GM18520 (cell line): Measurements from ENCODE around the gene LPXN.
A peak's percentile ranks its signal among the peaks of the same experiment; 100 is the strongest.

Experiments
- ATAC-seq: cut with Tn5 transposase; IDR thresholded peaks from one replicate; pipeline ENCODE4 v1.9.1; 2021; ENCODE audit not compliant: unreplicated experiment

LPXN gene

DNA sequence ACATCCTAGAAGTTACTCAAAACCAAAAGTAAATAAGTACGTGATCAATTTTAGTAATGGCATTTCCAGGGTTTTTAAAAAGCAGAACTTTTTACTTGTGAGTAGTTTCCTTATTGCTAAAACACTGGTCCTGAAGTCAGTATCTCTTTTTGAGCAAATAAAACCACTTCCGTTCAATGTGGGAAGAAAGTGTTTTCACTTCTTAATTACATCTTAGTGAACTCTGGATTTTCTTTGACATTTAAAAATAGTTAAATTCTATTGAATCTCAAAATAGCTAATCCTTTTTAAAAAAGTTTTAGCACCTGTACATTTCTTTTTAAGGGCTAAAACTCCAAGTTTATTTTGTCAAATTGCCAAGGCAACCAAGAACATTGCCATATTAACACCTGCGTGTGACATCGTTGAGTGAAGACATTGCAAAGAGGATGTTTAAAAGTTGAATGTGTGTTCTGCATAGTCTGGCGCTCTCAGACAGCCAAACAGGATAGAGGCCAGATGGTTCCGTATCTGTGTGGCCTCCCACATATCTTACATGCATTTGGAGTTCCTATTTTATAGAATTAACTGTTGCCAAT is 50.5 kb downstream of the LPXN start:
- ATAC-seq, result peak; percentile 63

DNA sequence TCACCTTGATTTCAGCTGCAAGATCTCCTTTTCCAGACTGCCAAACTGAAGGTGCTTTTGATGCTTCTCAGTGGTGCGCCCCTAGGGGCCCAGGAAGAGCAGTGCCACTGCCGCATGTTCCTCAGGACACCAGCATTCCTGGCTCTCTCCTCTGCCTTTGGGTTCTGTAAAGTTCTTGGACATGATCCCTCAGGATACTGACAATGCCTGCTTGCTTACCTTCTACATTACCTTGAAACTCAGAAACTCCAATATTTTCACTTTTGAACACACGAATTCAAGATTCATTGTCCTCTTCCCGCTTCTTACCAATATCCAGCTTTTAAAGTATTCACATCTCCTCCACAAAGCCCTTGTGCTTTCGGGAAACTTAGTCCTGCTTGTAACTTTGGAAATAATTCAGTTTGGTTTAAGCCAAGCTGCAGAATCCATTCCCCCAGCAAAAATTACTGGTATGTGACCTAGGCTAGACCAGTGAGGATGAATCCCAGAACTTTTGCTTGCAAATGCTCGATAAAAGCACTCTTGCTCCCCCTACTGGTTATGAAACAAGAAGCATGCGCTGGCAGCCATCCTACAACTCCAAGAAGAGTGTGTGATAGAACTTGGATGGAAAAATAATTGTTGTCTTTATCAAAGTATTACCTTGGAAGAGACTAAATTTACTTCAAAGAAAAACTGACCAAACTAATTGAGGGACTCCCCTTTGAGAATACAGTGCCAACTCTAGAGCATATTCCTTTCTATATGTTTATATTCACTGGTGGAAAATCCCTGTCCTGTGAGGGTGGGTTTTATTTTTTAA is 51.2 kb downstream of the LPXN start:
- ATAC-seq, result peak; percentile 22

DNA sequence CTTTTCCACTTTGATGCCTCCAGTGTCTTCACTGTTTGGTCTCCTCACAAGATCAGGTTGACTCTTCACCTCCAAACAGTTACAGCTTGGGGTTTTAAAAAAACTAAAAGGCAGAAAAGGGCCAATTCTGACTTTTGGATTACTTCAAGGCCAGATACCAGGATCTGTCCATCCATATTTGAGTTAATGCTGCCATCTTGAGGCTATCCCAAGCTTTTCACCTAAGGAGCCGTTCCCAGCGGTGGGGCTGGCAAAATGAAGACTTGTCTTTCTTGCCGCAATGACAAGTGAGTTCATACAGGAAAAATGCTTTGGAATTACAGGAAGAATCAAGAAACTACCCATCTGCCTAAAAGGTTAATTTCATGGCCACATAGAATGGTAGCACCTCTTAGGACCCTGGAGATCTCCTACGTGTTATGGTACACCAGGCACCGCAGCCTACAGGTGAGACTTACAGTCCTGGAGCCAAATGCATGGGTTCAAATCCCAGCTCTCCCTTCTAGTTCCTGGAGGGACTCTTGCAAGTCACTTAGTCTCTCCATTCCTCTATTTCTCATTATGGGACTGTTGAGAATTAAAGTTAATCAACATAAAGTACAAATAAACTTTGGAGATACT is 61.8 kb downstream of the LPXN start:
- ATAC-seq, result no peak

DNA sequence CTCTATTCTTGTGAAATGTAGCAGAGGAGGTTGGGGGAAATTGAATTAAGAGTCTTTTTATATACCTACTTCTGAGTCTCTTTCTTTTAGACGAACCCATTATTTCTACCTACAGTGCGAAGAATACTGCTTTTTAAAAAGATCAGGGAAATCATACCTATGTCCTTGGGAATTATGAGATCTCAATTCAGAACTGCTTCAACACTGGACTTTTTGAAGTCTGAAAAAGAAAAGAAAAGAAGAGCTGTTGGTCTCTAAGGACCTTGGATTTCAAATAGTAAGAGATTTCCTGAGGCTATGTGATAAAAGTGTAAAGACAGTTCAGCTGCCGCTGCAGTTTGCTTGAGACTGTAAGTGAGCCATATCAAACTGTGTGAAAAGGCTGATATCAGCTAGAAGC is 64.0 kb downstream of the LPXN start:
- no peak for ATAC-seq

DNA sequence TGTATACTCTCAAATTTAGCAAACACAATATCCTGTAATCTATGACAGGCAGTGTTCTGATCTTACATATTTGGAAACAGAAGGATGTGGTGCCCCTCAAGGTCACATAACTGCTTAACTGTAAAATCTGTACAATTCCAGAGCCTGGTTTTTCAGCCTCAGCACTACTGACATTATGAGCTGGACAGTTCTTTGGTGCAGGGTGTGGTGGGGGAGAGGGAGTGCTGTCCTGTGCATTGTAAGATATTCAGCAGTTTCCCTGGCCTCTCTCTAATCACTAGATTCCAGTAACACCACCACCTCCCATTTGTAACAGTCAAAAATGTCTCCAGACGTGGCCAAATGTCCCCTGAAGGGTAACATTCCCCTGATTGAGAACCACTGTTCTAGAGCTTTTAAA is 65.9 kb downstream of the LPXN start:
- no peak for ATAC-seq

DNA sequence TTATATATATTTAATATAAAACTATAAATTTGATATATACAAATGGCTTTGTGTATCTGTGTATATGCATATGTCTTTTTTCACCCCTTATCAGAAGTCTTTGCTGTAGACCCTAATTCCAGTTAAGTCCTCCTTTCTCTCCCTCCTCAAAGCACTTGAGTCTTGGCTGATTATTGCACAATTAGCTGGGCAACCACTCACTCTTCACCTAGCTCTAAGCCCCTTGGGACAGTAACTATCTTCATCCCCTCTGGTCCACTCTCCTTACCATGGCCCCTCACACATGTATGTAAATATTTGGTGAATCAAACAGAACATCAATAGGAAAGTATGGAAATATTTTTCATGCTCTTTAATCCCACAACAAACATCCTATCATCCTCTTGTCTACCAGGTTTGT is 66.8 kb downstream of the LPXN start:
- ATAC-seq, result no peak

DNA sequence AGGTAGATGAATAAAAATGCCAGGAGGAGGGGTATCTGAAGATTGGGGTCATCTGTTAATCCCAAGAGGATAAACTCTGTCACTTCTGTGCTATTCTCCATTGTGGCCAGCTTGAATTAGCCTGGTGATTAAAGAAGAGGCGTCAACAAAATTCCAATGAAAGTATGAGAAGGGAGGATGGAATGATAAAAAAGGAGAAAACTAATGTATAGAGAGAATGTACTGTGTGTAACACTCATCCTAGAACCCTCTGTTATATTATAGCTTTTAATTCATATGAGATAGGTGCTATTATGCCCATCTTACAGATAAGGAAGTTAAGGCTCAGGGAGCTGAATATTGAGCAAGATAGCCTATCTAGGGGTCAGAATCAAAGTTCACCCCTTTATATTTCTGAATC is 67.7 kb downstream of the LPXN start, which contains the start of gene OR5B21:
OR5B21 (minus strand) TSS at position 101 of the 400 bp plus-strand sequence; CDS start at position 101, 0 bp downstream.
- no peak for ATAC-seq

DNA sequence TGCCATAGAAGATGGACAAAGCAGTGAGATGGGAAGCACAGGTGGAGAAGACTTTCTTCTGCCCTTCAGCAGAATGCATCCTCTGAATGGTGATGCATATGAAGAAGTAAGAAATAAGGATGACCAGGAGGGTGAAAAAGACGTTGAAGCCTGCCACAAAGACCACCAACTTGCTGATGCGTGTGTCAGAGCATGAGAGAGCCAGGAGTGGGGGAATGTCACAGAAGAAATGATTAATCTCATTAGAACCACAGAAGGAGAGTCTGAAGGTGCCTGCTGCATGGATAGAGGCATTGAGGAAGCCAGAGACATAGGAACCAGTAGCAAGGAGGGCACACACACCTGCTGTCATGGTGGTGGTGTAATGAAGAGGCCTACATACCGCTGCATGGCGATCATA is 68.3 kb downstream of the LPXN start:
- no peak for ATAC-seq

DNA sequence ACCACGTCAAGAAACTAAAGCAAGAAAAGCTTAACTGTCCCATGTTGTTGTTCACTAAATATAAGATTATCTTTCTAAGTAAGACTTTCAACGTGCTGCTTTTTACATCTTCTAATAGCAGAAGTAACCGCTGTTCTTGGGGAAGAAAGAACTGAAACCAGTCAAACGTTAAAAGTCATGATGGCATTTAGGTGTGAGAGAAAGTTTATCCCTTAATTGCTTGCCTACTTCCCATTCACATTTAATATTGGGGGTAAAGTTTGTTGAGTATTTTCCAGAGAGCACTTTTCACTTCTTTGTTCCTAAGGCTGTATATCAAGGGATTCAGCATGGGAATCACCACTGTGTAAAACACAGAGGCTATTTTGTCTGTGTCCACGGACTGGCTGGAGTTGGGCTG is 68.7 kb downstream of the LPXN start:
- no peak for ATAC-seq

DNA sequence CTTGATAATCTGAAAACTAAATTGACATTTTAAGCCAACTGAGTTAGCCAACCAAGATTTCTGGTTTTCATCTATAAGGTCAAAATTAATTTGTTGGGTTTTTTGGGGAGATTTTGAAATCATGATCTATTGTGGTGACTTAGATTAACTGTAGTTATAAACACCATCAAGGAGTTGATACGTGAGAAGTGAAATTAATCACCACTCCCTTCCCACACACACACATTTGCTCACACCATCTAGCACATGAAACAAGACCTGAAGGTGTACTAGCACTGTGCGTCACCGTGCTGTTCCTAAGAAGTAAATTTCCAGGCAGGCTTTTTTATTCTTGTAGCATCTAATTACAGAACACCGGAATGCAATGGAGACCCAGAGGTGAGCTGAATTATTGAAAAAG is 69.8 kb downstream of the LPXN start:
- ATAC-seq, result no peak

DNA sequence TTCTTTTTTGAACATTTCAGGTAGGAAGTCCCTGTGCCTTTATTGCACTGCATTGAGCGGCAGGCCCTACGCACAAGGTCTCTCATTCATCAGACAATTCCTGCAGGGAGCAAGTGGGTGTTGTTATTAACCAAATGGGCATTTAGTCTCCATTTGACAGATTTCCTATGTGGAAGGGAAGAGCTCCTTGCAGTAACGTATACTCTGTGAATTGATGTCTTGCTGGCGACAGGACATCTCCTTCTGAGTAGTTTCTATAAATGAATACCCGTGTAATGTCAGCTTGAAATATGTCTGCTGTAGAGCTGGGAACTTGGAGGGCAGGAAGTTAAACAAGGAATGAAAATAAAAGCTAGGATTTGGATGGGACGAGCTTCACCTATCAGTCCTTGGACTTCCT is 71.4 kb downstream of the LPXN start:
- no peak for ATAC-seq

DNA sequence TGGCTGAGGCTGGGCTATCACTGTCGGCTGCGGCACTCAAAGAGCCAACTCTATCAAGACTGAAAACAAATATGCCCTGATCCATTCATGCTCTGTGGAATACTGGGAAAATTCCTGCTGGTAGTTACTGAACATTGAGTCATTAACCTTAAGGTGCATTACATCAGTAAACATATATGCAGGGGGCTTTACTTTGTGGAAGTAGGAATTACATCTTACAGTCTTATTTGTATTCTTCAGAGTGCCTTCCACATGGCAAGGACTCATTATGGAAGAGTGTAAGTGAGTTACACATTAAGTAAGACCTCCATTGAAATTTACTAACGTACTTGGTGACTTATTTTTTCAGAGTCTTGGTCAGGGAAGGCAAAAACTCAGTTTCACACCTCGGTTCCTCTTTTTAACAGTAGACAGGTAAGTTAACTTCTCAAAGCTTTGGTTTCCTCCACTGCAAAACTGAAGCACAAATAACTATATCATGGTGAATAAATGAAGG is 72.2 kb downstream of the LPXN start:
- ATAC-seq, result peak; percentile 80

DNA sequence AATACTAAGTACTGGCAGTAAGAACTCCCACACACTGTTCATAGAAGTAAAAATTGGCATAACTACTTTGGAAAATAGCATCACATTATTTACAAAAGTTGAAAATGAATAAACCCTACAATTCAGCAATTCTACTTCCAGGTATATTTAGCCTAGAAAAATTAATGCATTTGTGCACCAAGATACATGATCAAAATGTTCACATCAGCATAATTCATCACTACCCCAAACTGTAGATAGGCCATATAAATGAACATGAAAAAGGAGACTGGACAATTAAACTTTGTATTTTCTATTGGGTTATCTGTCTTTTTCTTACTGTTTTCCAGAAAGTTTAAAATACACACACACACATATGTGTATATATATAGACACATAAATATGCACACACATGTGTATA is 73.7 kb downstream of the LPXN start:
- no peak for ATAC-seq

DNA sequence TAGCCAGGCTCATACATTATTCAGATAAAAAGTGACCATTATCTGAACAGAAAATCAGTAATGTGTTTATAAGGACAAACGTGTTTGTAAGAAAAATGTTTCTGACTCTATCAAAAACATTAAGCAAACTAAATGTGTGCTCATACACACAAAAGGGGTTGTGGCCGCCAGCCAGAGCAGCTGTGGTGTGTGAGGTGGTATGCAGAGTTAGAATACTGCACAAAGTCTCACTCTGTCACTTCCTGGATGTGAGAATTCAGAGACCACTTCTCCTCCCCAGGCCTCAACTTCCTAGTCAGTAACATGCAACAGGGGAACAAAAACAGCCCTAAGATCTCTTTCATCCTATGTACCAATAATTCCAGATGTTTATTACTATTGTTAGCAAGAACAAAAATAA is 77.2 kb downstream of the LPXN start:
- no peak for ATAC-seq

DNA sequence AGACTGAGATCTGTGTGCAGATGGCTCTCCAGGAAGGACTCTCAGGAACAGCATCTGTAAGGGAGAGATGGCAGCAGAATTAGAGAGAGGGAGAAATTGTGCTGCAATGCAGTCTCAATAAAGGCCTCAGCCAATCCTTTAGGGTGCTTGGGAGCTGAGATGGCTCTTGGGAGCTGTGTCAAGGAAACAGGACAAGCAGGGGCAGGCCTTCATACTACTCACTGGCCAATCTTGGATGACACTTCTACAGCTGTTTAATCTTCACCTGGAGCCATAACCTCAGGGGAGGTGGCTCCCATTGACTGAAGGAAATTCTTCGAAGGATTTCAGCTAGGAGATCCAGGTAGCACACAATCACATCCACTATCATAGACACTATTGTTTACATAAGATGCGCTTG is 77.7 kb downstream of the LPXN start:
- no peak for ATAC-seq

DNA sequence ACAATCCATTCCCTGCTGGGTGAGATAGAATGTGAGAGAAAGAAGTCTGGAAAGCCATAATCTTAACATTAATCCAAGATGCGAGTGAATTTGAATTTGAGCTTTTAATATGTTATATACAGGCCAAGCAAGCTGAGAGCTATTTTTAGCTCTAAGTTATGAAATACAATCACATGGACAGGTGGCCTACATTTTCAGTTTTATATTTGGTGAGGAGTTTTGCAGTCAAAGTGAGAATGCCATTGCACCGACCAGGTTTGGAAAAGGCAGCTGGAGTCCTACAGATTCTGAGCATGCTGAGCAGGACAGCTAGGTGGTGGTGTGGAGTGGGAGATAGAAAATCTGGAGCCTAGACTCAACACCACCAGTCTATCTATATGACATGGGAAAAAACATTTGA is 79.8 kb downstream of the LPXN start:
- ATAC-seq, result no peak

DNA sequence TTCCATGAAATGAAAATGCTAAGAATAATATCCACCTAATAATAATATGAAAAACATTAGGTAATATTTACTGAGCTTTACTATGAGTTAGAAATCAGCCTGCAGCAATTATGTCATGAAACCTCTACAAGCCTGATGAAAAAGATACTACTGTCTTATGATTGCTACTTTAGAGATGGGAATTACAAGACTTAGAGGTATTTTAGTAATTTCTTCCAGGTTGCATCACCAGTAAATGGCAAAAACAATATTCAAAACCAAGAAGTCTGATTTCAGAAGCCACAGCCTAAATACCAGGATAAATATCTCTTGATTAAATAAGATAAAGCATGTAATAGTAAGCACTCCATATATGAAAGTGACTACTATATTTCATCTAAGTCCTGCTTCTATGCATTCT is 81.6 kb downstream of the LPXN start:
- ATAC-seq, result no peak

DNA sequence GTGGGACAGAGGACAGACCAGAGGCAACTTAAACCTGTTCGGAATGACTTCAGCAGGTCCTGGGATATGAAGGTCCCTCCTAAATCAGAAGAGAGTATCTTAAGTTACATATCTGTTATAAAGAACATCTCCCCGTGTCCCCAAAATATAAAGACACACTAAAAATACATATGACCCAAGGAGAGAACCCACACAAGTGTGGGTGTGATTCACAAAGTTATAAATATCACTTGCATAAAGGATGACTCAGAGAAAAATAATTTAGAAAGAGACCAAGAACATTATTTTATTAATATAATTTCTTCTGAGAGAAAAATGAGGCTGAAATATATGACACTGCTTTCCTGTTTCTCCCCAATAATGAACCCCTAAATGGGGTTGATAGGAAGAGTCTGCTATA is 82.0 kb downstream of the LPXN start:
- no peak for ATAC-seq

DNA sequence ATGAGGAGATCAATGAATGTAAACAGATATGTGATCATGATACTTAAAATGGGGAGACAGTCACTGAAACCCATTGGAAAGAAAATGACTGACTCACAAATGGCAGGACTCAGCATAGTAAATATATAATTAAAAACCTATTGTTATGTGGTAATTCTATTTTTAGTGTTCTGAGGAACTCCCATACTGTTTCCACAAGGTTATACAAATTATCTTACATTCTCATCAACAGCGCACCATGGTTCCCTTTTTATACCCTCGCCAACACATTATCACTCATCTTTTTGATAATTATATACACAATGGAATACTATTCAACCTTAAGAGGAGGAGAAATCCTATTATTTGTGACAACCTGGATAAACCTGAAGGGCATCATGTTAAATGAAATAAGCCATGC is 84.8 kb downstream of the LPXN start:
- no peak for ATAC-seq

DNA sequence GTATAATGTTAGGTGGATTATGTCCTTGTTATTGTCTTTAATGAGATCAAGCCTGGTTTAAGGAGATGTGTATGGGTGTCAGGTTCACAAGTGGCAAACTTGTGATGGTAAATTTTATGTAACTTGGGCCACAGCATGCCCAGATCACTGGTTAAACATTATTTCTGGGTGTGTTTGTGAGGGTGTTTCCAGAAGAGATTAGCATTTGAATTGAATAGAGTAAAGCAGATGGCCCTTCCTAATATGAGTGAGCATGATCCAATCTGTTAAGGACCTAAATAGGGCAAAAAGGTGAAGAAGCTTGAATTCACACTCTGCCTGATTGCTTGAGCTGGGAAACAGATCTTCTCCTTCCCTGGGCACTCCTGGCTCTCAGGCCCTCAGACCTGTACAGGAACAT is 88.5 kb downstream of the LPXN start:
- ATAC-seq, result no peak

DNA sequence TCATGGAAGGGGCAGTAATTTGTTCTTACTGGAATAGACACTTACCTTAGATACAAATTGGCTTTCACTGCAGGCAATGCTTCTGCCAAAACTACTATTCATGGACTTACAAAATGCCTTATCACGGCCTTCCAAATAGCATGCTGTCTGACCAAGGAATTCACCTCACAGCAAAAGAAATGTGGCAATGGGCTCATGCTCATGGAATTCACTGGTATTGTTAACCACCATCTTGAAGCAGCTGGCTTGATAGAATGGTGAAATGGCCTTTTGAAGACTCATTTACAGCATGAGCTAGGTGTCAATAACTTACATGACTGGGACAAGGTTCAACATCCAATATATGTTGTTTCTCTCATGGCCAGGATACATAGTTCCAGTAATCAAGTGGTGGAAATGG is 89.7 kb downstream of the LPXN start:
- no peak for ATAC-seq
